Tibial nerve (tissue), 4 donors: Measurements from ENCODE around the gene SORCS3.

ENCODE experiments used
- CTCF ChIP-seq, 5 experiments: fragments of 200-600 bp in 3 of 5; fragments of 450-650 bp in 2 of 5; sonication (generic) in 3 of 5; IDR thresholded peaks; one replicate each; pipeline ENCODE4 v1.5.1; 2016 to 2019; ENCODE audit warnings: antibody characterized with exemption in 5 of 5, mild to moderate bottlenecking in 3 of 5, moderate library complexity in 2 of 5
- EP300 ChIP-seq, 2 donors: sonication (generic); formaldehyde crosslinking; IDR thresholded peaks; one replicate each; pipeline ENCODE4 v1.6.1; 2017; ENCODE audit warnings: antibody characterized with exemption in 2 of 2, mild to moderate bottlenecking in 1 of 2

- TF ChIP-seq CTCF (IDR thresholded peaks at IDR 0.05) (no peak), EP300 (IDR thresholded peaks at IDR 0.05) (no peak)
Measured at GRCh38 chr10:105094048-105094447, 453.0 kb downstream of the SORCS3 start.
